Measurements from ENCODE around the gene PRDM1.

The PRDM1 gene

GRCh38 chr6:106079961-106080762 lies 6.0 kb upstream of the PRDM1 start:
- Histone ChIP-seq H3F3A (ENCODE audit: low read depth) (no peaks in the 10 kb centered on the region), H3K9me3 (ENCODE audit: insufficient read depth, low read depth, low read length) (no peaks in the 10 kb centered on the region), H3K79me2 (ENCODE audit: insufficient read depth, low read length) (no peaks in the 10 kb centered on the region), H3K4me2 (ENCODE audit: low read depth, low read length, poor library complexity, severe bottlenecking) (no peak overlapping the region), H3K4me3 (ENCODE audit: low read length, poor library complexity, severe bottlenecking) (no peak overlapping the region), H3K27me3 (ENCODE audit: insufficient read depth, low read length, poor library complexity, severe bottlenecking) (no peaks in the 10 kb centered on the region), H3K36me3 (ENCODE audit: insufficient read depth, low read length) (no peaks in the 10 kb centered on the region), H4K20me1 (ENCODE audit: insufficient read depth, low read length, poor library complexity, severe bottlenecking) (no peaks in the 10 kb centered on the region), H2AFZ (ENCODE audit: low read length) (no peak overlapping the region), H3K9me2 (replicated peaks; ENCODE audit: low read depth, low read length) (no peaks in the 10 kb centered on the region), H3K4me1 (ENCODE audit: insufficient read depth, low read length, poor library complexity, severe bottlenecking) (peaks cover 30% of the 10 kb centered on the region), H3K9ac (ENCODE audit: low read depth, low read length, poor library complexity, severe bottlenecking) (no peak overlapping the region)
- no peak for TF ChIP-seq EZH2phosphoT487 (IDR thresholded peaks at IDR 0.05; ENCODE audit: borderline replicate concordance)
- TF ChIP-seq, protein P1, sequence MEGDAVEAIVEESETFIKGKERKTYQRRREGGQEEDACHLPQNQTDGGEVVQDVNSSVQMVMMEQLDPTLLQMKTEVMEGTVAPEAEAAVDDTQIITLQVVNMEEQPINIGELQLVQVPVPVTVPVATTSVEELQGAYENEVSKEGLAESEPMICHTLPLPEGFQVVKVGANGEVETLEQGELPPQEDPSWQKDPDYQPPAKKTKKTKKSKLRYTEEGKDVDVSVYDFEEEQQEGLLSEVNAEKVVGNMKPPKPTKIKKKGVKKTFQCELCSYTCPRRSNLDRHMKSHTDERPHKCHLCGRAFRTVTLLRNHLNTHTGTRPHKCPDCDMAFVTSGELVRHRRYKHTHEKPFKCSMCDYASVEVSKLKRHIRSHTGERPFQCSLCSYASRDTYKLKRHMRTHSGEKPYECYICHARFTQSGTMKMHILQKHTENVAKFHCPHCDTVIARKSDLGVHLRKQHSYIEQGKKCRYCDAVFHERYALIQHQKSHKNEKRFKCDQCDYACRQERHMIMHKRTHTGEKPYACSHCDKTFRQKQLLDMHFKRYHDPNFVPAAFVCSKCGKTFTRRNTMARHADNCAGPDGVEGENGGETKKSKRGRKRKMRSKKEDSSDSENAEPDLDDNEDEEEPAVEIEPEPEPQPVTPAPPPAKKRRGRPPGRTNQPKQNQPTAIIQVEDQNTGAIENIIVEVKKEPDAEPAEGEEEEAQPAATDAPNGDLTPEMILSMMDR (conservative IDR thresholded peaks at IDR 0.05; ENCODE audit: low read length) = no peak

GRCh38 chr6:106080763-106081095 lies 5.4 kb upstream of the PRDM1 start:
- H3K4me3 ChIP-seq (ENCODE audit: low read length, poor library complexity, severe bottlenecking) = no peak overlapping the region

DNA sequence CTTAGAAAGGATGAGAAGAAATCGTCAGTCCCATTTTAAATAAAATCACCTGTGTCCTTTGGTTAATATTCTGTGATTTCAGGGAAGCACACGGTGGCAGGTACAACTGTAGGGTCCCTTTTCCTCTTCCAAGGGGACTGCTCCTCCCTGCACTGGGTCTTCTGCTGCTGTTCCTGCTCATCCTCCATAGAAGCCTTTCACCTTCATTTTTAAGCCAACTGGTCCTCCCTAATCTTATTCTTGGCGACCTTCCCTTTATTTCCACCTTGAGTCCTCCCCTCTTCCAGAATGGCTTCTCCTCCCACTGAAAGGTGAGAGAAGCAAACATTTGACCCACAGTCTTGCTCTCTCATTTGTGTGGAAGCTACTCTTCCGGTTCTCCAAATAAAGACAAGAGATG lies 4.4 kb upstream of the PRDM1 start:
- Histone ChIP-seq H3K9me3 (ENCODE audit: insufficient read depth, low read depth, low read length) (no peaks in the 10 kb centered on the region), H3K36me3 (ENCODE audit: insufficient read depth, low read length) (no peaks in the 10 kb centered on the region), H4K20me1 (ENCODE audit: insufficient read depth, low read length, poor library complexity, severe bottlenecking) (no peaks in the 10 kb centered on the region), H2AFZ (ENCODE audit: low read length) (no peak overlapping the region), H3K4me1 (ENCODE audit: insufficient read depth, low read length, poor library complexity, severe bottlenecking) (peaks cover 40% of the 10 kb centered on the region), H3K4me2 (ENCODE audit: low read depth, low read length, poor library complexity, severe bottlenecking) (no peak overlapping the region), H3K9ac (ENCODE audit: low read depth, low read length, poor library complexity, severe bottlenecking) (no peak overlapping the region), H3K79me2 (ENCODE audit: insufficient read depth, low read length) (no peaks in the 10 kb centered on the region), H3F3A (ENCODE audit: low read depth) (no peaks in the 10 kb centered on the region), H3K4me3 (ENCODE audit: low read length, poor library complexity, severe bottlenecking) (no peak overlapping the region), H3K27me3 (ENCODE audit: insufficient read depth, low read length, poor library complexity, severe bottlenecking) (no peaks in the 10 kb centered on the region), H3K9me2 (replicated peaks; ENCODE audit: low read depth, low read length) (no peaks in the 10 kb centered on the region)
- TF ChIP-seq, protein P1 (conservative IDR thresholded peaks at IDR 0.05; ENCODE audit: low read length) = no peak
- no peak for TF ChIP-seq EZH2phosphoT487 (IDR thresholded peaks at IDR 0.05; ENCODE audit: borderline replicate concordance)

More at GRCh38 chr6:106080763-106081095, 5.4 kb upstream of the PRDM1 start:
- H3K36me3 ChIP-seq (ENCODE audit: insufficient read depth, low read length) = no peaks in the 10 kb centered on the region
- TF ChIP-seq EZH2phosphoT487 (IDR thresholded peaks at IDR 0.05; ENCODE audit: borderline replicate concordance) = no peak
- TF ChIP-seq, protein P1 (conservative IDR thresholded peaks at IDR 0.05; ENCODE audit: low read length) = no peak
- H3K79me2 ChIP-seq (ENCODE audit: insufficient read depth, low read length) = no peaks in the 10 kb centered on the region
- no peaks in the 10 kb centered on the region for H3F3A ChIP-seq (ENCODE audit: low read depth)
- H3K4me2 ChIP-seq (ENCODE audit: low read depth, low read length, poor library complexity, severe bottlenecking) = no peak overlapping the region
- peaks cover 36% of the 10 kb centered on the region for H3K4me1 ChIP-seq (ENCODE audit: insufficient read depth, low read length, poor library complexity, severe bottlenecking)
- no peak overlapping the region for H3K9ac ChIP-seq (ENCODE audit: low read depth, low read length, poor library complexity, severe bottlenecking)
- H3K9me3 ChIP-seq (ENCODE audit: insufficient read depth, low read depth, low read length) = no peaks in the 10 kb centered on the region
- H2AFZ ChIP-seq (ENCODE audit: low read length) = no peak overlapping the region
- no peaks in the 10 kb centered on the region for H4K20me1 ChIP-seq (ENCODE audit: insufficient read depth, low read length, poor library complexity, severe bottlenecking)
- no peaks in the 10 kb centered on the region for H3K9me2 ChIP-seq (replicated peaks; ENCODE audit: low read depth, low read length)
- no peaks in the 10 kb centered on the region for H3K27me3 ChIP-seq (ENCODE audit: insufficient read depth, low read length, poor library complexity, severe bottlenecking)

All from Loucy (cell line).